ENCODE measurements around the gene DHX38.
"Not testable (repeated sequence)": the region's sequence is repeated elsewhere in the genome, so short reads cannot be mapped to it uniquely, and the experiment has no call there.

The DHX38 gene

GRCh38 chr16:72093448-72094265, at the start of gene DHX38, which contains the start of gene TXNL4B:
Gene DHX38, plus strand, starts transcription at chr16:72093847. Its CDS starts 2,311 bp downstream, at chr16:72096158.
Gene TXNL4B, minus strand, starts transcription at chr16:72093620. Its CDS starts 2,871 bp downstream, at chr16:72090749.
- peak; percentile 99 for DNase-seq

DNA sequence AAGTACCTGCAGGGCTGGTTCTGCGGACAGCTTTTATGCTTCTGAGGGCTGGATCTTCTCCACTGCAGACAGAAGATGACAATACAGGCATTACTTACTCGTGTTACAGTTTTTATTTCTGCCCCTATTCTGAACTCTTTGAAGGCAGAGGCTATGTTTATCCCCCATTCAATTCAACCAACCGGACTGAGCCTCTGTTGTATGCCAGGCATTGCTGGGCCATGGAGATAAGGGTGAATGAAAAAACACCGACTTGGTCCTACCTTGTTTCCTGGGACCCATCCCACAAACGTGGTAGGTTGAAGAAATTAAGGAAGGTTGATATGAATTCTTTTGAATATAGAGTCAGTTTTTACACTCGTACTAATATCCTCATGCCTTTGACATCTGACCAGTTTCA, 49.4 kb upstream of the DHX38 start:
- DNase-seq: no peak

DNA sequence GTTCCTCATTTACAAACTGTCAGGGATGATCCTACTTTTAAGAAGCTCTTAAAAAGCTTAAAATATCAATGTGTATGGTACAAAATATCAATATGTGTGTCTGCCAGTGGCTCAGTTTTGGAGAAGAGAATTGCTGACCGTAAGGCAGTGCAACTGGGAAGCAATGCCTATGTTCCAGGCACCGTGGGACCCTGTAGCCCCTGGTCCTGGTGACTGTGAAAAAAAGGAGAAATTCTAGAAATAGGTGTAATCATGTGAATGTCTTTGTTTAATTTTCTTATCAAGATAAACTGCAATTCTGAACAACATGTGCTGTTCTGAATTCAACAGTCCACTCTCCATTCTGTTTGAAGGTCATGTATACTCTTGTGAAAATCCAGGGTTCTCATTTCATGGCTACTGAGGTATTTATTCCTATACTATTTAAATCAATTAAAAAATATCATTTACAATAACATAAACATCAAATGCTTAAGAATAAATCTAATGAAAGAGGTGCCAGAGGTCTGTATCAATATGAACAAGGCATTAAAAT, 48.8 kb upstream of the DHX38 start:
- DNase-seq: no peak

DNA sequence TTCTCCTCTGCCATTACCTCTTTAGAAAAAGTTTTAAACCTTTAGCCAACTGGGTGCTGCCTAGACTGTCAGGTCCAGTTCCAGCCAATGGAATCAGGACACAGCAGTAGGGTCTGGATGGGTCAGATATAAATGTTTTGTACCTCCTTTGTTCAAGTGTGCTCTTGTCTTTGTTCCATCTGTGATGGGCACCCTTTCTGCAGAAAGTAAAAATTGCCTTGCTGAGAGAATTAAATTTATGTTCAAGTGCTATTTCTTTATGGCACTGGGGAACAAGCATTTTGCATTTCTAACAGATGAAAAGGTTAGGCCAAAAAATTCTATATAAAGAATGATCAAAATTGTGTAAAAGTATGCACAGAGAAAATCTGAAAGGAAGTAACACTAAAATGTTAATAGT, 44.5 kb upstream of the DHX38 start:
- no peak for DNase-seq

DNA sequence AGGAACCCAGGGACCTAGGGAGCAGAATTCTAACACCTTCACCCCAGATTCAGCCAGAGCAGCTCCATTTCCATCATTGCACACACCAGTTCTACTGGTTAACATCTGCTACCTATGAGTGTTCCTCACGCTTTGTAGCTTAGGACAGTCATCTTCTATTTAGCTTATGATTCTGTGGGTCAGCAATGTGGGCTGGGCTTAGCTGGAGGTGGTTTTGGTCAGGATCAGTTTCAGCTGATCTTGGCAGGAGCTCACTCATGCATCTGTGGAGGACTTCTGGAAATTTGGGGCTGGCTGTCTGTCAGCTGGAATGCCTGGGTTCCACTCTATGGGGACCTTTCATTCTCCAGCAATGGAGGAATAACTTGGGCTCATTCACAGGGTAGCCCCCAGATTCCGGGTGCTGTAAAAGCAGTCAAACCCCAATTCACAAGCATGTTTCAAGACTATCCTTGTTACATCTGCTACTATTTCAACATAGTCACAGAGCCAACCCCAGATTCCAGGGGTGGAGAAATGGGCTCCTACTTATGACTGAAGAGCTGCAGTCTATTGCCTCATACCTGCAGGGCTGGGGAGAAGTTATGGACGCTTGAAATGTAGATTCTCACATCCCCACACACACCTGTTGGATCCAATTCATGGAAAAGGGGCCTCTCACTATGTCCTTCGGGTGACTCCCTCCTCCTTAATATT, 42.7 kb upstream of the DHX38 start:
- no peak for DNase-seq

DNA sequence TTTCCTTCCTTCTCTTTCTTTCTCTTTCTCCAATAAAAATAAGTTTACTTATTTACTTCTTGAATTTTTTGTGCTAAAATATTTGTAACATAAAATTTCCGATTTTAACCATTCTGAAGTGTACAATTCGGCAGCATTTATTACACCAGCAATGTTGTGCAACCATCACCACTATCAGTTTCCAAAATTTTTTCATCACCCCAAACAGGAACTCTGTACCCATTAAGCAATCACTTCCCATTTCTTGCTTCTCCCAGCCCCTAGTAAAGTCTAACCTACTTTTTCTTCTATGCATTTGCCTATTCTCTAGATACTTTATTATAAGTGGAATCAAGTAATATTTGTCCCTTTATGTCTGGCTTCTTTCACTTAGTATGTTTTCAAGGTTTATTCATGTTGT, 41.8 kb upstream of the DHX38 start:
- DNase-seq: no peak

DNA sequence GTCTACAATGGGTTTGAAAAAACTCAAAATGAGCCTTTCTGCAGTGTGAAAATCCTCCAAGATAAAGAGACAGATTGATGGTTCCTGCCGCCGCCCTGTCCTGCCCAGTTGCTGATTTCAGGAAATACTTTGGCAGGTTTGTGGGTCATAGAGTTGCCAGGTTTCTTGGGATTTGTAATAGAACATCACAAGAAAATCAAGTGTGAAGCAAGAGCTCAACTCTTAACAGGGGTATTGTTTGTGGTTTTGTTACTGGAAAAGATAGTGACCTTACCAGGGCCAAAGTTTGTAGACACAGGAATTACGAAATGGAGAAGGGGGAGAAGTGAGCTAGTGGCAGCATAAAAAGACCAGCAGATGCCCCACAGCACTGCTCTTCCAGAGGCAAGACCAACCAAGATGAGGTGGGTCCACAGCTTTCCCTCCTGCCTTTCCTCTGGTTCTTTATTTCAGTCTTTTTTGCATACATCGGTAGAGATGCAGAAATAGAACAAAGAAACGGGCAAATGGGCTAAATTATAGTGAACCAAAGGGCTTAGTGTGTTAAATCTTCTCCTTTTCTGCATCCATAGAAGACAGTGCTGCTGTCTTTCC, 39.3 kb upstream of the DHX38 start, which contains the start of gene HP:
TSS of gene HP (plus strand) at position 252 of the 594 bp plus-strand sequence. CDS start at position 400, 148 bp downstream.
- DNase-seq: not testable (repeated sequence)

- DNase-seq: no peak
Observed at GRCh38 chr16:72055911-72056310, 37.7 kb upstream of the DHX38 start.

- not testable (repeated sequence) for DNase-seq
Observed at GRCh38 chr16:72057313-72057712, 36.3 kb upstream of the DHX38 start.

GRCh38 chr16:72059060-72059459, 34.6 kb upstream of the DHX38 start:
- DNase-seq: not testable (repeated sequence)

- no peak for DNase-seq
Observed at GRCh38 chr16:72060405-72060804, 33.2 kb upstream of the DHX38 start.

DNA sequence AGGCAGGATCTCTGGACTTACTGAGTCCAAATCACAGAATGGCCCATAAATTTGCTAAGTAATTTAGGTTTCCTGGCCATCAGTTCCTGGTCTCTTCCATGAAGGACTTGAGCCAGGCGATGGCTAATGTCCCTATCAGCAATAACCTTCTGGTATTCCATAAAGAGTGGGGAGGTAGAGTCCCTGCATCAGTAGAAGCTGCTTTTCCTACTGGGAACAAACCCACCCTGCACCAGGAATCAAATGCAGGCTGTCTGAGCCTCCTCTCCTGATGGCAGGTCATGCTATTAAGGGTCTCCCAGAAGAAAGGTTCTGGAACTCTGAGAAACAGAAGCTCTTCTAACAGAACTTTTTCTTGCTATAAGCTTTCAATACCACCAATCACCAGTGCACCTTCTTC, 32.1 kb upstream of the DHX38 start:
- DNase-seq: no peak

DNA sequence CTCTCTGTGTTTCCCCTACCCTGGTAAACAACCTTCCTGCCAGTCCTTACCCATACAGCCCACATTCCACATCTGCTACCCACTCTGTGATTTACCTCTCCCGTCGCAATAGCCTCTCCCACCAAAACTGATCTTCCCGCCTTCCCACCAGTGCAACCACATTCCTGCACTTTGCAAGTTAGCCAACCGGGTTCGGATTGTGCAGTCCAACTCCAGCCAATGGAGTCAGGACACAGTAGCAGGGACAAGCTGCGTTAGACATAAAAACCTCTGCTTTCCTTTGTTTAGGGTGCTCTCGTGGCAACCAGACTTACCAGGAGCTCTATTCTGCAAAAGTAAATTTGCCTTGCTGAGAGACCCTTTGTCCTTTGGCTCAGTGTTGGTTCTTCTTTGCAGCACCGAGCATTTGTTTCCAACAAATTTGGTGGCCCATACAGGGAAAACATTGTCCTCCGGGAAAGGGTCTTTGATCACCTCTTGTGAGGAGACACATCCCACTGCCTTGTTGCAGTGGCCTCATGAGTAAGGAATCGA, 29.2 kb upstream of the DHX38 start:
- DNase-seq: no peak

GRCh38 chr16:72066747-72067146, 26.9 kb upstream of the DHX38 start:
- DNase-seq: peak; percentile 34

- no peak for DNase-seq
Observed at GRCh38 chr16:72068930-72069329, 24.7 kb upstream of the DHX38 start.

DNA sequence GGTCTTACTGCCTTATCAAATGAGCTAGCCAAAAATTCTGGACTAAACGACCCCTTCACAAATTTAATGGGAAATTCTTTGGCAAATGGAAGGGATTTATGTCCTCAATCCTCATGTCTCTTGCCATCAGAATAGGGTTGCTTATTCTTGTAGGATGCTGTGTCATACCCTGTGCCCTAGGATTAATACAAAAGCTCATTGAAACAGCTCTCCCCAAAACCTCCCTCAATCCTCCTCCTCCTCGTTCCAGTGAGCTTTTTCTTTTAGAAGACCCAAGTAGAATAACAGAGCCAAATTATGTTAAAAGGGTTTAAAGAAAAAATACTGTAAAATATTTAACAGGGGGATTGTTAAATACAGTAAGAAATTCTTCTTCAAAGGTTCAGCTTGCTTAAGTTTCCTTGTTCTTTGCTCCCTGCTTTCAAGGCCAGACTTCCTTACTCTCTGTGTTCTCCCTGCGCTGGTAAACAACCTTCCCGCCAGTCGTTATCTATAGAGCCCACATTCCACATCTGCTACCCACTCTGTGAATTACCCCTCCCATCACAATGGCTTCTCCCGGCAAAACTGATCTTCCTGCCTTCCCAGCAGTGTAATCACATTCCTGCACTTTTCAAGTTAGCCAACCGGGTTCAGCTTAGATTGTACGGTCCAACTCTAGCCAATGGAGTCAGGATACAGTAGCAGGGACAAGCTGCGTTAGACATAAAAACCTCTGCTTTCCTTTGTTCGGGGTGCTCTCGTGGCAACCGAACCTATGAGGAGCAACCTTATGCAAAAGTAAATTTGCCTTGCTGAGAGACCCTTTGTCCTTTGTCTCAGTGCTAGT, 20.9 kb upstream of the DHX38 start:
- DNase-seq: peak; percentile 7

DNA sequence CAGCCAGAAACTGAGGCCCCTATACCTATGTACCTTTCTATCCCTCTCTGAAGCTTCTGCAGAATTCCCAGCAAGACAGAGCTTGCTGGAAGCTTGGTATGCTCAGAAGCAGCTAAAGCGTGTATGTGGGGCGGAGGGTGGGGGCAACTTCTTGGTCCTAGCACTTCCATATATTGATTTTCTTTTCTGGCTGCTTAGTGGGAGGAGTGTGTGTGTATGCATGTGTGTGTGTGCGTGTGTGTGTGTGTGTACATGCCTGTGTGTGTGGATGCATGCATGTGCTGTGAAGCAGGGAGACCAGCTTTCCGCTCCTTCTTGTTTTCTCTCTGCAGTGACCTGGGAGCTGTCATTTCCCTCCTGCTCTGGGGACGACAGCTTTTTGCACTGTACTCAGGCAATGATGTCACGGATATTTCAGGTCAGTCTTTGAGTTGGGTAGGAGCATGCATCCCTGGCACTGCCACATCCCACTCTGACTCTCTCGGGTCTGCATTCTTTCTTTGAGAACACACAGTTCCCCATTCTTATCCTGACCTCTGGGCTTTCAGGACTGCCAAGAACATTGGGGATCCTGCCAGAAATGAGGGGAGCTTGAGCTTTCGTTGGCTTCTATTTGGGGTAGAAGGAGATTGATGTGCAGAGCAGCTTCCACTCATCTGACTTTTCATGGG, 20.0 kb upstream of the DHX38 start:
- no peak for DNase-seq

- not testable (repeated sequence) for DNase-seq
Observed at GRCh38 chr16:72075067-72075466, 18.6 kb upstream of the DHX38 start.

GRCh38 chr16:72076991-72077706, 16.5 kb upstream of the DHX38 start:
- not testable (repeated sequence) for DNase-seq

GRCh38 chr16:72083778-72084404, 9.8 kb upstream of the DHX38 start:
- DNase-seq: no peak
